NCI-H2196 treated with DMSO at 0.1 percent for 48 hours (cell line): ENCODE data around the gene LDB3.

ENCODE experiments used
- DNase-seq: peaks from one replicate; lab custom pipeline; 2025; ENCODE audit not compliant: unreplicated experiment; lab: John Stamatoyannopoulos, UW

The LDB3 gene

GRCh38 chr10:86685416-86685815 is 17.1 kb downstream of the LDB3 start:
- no peak for DNase-seq

GRCh38 chr10:86685893-86686632 is 17.8 kb downstream of the LDB3 start:
- no peak for DNase-seq

DNA sequence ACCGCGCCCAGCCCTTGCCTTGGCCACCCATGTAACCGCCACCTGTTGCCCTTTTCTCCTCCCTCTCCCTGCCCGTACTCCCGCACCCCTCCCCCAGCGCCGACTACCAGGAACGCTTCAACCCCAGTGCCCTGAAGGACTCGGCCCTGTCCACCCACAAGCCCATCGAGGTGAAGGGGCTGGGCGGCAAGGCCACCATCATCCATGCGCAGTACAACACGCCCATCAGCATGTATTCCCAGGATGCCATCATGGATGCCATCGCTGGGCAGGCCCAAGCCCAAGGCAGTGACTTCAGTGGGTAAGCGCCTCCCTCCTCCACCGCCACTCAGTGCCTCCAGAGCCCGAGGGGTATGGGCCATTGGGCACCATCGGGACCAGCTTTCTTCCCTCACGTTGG is 18.7 kb downstream of the LDB3 start:
- no peak for DNase-seq

DNA sequence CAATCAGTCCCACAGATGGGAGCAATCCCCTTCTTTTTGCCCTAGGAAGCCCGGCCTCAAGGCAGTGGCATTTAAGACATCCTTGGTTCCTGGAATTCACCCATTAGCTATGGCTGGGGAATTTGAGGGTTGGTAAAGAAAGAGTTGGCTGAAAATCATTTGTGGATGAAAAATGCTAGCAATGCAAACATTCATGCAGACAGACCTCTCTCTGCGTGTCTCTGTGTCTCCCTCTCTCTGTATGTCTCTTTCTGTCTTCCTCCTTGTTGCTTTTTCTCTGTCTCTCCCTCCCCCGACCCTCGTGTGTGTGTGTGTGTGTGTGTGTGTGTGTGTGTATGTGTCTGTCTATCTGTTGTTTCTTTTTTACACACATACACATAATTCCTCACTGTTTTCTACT is 19.4 kb downstream of the LDB3 start:
- no peak for DNase-seq

DNA sequence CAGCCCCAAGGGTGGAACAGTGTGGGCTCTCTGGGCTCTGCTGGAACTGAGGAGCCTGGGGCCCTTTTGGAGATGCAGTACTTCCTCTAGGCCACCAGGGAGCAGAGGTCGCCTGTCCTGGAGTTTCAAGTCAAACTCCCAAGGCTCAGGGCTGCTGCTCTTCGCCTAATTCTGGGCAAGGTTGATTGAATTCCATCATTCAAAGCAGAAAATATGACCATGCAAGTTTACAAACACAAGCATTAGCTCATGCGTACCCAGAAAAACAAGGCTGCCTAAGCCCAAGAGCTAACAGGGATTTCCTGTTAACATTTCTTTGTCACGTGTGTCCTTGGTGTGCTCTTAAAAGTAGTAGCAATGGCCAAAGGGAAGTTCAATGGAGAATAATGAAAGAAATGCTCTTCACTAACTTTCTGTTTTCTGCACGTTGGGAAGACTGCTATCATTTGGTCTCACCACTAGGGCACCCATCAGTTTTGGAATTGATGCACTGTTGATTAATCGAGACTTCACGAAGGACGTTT is 20.1 kb downstream of the LDB3 start:
- no peak for DNase-seq

- DNase-seq, result no peak
Observed at GRCh38 chr10:86689146-86689545, 20.8 kb downstream of the LDB3 start.

GRCh38 chr10:86690231-86690630 is 21.9 kb downstream of the LDB3 start:
- no peak for DNase-seq

DNA sequence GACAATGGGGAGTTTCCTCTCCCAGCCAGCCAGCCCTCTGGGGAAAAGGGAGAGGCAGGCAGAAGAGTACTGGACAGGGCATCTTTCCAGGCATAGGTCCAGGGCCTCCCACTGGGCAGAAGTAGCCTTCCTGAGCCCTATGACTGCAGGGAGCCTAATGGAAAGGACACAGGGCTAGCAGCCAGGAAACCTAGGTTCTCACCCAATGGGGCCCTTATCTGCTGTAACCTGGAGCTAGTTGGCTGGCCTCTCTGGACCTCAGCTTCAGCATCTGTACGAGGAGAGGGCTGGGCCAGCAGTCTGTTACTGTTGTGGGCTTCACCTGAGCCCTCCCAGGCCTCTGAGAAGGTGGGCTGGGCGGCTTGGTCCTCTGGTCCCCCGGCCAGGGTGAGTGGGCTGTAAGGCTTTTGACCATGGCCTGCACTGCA is 22.4 kb downstream of the LDB3 start:
- DNase-seq, result no peak

DNA sequence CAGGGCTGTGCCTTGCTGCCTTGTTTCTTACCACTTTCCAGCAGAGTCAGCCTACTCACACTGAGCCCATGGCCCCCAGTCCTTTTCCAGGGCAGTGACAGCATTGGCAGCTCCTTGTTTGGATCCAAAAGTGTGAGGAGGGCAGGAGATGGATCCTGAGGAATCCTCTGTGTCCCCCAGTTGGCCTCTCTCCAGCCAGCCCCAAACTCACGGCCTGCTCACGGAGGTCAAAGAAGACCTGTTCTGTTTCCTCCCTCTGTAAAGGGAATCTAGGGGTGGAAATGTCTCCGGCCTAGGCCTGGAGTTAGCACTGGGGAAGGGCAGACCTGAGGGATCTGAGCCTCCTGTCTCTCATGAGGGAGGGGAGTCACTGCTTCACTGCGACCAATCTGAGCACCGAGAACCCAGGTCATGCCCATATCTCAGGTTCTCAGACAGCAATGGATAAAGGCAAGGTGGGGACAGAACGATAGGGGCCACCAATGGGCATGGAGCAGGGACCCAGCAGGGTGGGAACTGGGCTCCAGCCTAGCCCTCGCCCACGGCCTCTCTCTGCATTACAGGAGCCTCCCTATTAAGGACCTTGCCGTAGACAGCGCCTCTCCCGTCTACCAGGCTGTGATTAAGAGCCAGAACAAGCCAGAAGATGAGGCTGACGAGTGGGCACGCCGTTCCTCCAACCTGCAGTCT is 23.2 kb downstream of the LDB3 start:
- no peak for DNase-seq

GRCh38 chr10:86692023-86692514 is 23.8 kb downstream of the LDB3 start:
- no peak for DNase-seq

DNA sequence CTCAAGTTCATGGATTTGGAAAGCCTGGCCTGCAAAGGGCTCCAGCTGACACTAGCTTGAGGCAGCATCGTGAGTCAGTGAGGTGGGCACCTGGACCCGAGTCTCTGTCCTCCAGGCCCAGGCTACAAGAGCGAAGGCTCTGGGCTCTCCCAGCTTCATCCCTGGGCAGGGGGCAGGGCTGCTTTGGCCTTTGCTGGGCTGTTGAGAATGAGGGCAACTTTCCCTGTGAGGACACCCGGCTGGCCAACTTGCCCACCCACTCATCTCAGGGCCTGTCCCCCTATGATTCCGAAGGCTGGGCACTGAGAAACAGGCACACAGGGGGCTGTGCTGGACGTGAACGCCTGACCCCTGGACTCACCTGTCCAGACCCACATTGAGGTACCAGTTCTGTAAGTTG is 24.4 kb downstream of the LDB3 start:
- no peak for DNase-seq

- no peak for DNase-seq
Observed at GRCh38 chr10:86693275-86693674, 25.0 kb downstream of the LDB3 start.

DNA sequence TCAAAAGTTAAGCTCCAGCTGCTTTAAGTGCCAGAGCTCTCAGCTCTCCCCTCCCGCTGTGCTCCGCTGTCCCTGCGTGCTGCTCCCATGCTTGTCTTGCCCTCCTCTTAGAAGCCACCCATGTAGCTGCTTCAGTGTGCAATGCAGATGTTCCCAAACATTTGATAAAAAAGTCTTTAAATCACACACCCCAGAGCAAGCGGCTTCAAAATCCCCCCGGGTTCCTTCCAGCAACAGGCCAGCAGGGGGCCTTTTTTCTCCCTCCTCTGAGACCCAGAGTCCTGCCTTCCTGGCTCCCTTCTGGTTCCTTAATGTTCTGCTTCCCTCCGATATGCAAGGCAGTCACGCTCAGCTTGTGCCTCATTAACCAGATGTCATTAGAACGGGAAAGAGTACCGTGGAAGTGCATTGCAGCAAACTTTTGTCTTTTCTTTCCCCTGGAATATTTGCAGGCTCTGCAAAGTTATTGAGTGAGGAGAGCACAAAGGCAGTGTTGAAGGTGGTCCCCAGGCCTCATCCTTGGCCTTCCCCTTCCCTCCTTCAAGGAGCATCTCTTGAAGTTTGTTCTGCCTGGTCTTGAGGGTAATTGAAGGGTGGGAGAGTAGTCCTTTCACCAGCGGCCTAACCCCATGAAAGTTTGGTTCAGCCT is 25.5 kb downstream of the LDB3 start:
- no peak for DNase-seq

- DNase-seq, result no peak
Observed at GRCh38 chr10:86698207-86698940, 30.1 kb downstream of the LDB3 start.

GRCh38 chr10:86699125-86699524 is 30.8 kb downstream of the LDB3 start:
- no peak for DNase-seq

- no peak for DNase-seq
Observed at GRCh38 chr10:86699541-86699940, 31.2 kb downstream of the LDB3 start.

- DNase-seq, result no peak
Observed at GRCh38 chr10:86699991-86700840, 31.9 kb downstream of the LDB3 start.

DNA sequence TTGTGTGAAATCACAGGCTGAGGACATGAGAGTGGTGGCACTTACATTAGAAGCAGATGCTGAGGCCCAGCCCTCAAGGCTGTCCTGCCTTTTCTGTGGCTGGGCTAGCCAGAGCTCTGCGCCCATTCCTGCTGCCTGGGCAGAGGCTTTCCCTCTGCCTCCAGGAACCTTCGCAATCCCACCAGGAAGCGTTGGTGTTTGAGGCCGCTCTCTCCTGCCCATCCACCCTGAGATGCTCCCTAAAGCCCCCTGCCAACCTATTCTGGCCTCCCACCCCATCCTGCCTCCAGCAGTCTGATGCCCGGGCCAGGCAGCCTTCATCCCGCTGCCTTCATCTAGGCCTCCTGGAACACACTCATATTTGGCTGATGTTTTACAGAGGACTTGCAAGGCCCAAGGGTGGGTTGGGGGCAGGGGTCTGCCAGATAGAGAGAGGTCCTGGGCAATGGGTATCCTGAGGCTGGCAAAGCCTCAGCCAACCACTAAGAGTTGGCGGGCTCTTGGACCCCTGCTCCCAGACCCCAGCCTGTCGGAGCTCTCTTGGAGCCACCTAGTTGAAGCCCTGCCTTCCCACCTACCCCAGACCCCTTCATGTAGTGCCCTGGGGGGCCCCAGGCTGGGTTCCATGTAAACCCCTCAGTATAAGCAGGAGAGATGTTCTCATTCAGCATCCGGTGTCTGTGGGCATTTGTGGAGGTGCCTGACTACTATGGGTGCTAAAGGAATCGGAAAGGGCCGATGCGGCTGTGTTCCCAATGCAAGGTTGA is 32.7 kb downstream of the LDB3 start:
- DNase-seq, result no peak

- DNase-seq, result no peak
Observed at GRCh38 chr10:86703176-86703575, 34.9 kb downstream of the LDB3 start.
